H1 (cell line): ENCODE measurements around the gene SECTM1.

Source experiments
- CBX8 ChIP-seq: fragments of 300-800, 300-1000 bp; sonication (generic); IDR thresholded peaks from 2 replicates; pipeline ENCODE4 v1.7.1; 2016; ENCODE audit warnings: low read depth, low read length, borderline replicate concordance
- EP300 ChIP-seq, 2 experiments: IDR thresholded peaks; 1 replicate in 1 of 2; 2 replicates in 1 of 2; pipeline ENCODE4 v1.6.1; 2011 to 2012; ENCODE audit warnings: low read depth in 2 of 2, low read length in 2 of 2, mild to moderate bottlenecking in 2 of 2, borderline replicate concordance in 1 of 2, inconsistent platforms in 1 of 2, moderate library complexity in 1 of 2
- EZH2 ChIP-seq: fragments of 200-600 bp; sonication (generic); IDR thresholded peaks from 2 replicates; pipeline ENCODE4 v1.7.1; 2012; ENCODE audit warnings: low read depth, mild to moderate bottlenecking, moderate library complexity, low read length, inconsistent platforms; ENCODE audit not compliant: severe bottlenecking
- FOSL1 ChIP-seq: IDR thresholded peaks from 2 replicates; pipeline ENCODE4 v1.6.1; 2011; ENCODE audit warnings: mild to moderate bottlenecking, low read depth, low read length, moderate library complexity; ENCODE audit not compliant: insufficient read depth
- JUND ChIP-seq: IDR thresholded peaks from 2 replicates; pipeline ENCODE4 v1.6.1; 2011; ENCODE audit warnings: mild to moderate bottlenecking, improper control_type of control experiment, low read length
- MAFK ChIP-seq: IDR thresholded peaks from 2 replicates; pipeline ENCODE4 v1.6.1; 2012; ENCODE audit warnings: low read depth, mild to moderate bottlenecking, improper control_type of control experiment, low read length
- NRF1 ChIP-seq: IDR thresholded peaks from 2 replicates; pipeline ENCODE4 v1.6.1; 2011; ENCODE audit warnings: mild to moderate bottlenecking, low read depth, low read length, improper control_type of control experiment
- RFX5 ChIP-seq: IDR thresholded peaks from 2 replicates; pipeline ENCODE4 v1.6.1; 2011; ENCODE audit warnings: low read depth, low read length, improper control_type of control experiment, borderline replicate concordance
- SIRT6 ChIP-seq: IDR thresholded peaks from one replicate; pipeline ENCODE4 v1.7.1; 2012; ENCODE audit warnings: low read length, inconsistent platforms
- SP1 ChIP-seq: IDR thresholded peaks from 2 replicates; pipeline ENCODE4 v1.6.1; 2011; ENCODE audit warnings: low read depth, low read length
- SUZ12 ChIP-seq: fragments of 200-600 bp; sonication (generic); IDR thresholded peaks from 2 replicates; pipeline ENCODE4 v1.6.1; 2012; ENCODE audit warnings: mild to moderate bottlenecking, inconsistent platforms, low read length, moderate library complexity, mixed read lengths
- TF ChIP-seq, protein P1 (sequence below), 3 experiments: IDR thresholded peaks; 1 replicate in 2 of 3; 2 replicates in 1 of 3; pipeline versions ENCODE4 v1.5.1 to v1.6.1; 2011; ENCODE audit warnings: low read length in 3 of 3, mild to moderate bottlenecking in 3 of 3, inconsistent platforms in 2 of 3, low read depth in 1 of 3, moderate library complexity in 1 of 3; ENCODE audit not compliant: insufficient read depth in 1 of 3; ENCODE audit errors: control extremely low read depth in 1 of 3
- TF ChIP-seq, protein P2 (sequence below): IDR thresholded peaks from 2 replicates; pipeline ENCODE4 v1.6.1; 2011; ENCODE audit warnings: low read length, improper control_type of control experiment

DNA sequence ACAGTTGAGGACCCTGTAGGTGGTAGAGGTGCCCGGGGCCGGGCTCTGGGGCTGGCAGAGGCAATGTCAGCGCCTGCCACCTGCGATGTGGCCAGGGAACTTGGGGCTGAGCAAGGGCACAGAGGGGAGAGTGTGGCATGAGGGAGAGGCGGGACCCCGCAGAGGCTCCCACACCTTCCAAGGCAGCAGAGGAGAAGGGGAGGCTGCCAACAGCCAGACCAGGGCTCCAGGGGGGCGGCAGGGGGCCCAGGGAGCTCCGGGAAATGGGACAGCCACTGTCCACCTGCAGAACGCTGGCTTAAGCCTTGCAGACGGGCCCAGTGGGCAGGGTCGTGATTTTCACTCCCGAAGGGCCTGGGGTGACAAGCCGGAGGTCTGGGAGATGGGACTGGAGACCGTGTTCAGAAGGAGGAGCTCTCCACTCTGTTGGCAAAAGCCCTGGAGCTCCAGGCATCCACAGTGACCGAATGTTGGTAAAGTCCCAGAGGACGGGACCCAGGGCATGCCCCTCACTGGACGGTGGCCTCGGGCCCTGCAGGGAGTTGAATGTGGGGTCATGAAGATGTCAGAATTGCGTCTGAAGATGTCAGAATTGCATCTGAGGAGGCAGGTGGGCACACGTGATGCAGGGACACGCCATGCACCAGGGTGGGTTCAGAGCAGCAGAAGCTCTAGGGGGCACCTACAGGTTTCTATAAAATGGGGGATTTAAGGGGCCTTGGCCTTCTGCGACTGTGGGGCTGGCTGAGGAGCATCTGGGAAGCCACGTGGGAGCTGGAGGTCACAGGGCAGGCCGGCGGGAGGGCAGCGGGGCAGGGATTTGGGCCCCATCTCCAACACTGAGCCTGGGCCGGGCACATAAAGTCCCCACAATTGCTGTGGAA is 34.8 kb downstream of the SECTM1 start:
- TF ChIP-seq EP300 (IDR thresholded peaks at IDR 0.05; ENCODE audit: borderline replicate concordance in 1 of 2, low read depth in 2 of 2, low read length in 2 of 2) (no peak), EZH2 (no peak), SP1 (no peak), SUZ12 (no peak), MAFK (no peak), RFX5 (no peak), JUND (no peak), NRF1 (no peak), CBX8 (no peak), FOSL1 (no peak), SIRT6 (no peak)
- TF ChIP-seq, protein P1, sequence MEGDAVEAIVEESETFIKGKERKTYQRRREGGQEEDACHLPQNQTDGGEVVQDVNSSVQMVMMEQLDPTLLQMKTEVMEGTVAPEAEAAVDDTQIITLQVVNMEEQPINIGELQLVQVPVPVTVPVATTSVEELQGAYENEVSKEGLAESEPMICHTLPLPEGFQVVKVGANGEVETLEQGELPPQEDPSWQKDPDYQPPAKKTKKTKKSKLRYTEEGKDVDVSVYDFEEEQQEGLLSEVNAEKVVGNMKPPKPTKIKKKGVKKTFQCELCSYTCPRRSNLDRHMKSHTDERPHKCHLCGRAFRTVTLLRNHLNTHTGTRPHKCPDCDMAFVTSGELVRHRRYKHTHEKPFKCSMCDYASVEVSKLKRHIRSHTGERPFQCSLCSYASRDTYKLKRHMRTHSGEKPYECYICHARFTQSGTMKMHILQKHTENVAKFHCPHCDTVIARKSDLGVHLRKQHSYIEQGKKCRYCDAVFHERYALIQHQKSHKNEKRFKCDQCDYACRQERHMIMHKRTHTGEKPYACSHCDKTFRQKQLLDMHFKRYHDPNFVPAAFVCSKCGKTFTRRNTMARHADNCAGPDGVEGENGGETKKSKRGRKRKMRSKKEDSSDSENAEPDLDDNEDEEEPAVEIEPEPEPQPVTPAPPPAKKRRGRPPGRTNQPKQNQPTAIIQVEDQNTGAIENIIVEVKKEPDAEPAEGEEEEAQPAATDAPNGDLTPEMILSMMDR (IDR thresholded peaks at IDR 0.05; ENCODE audit: control extremely low read depth in 1 of 3, insufficient read depth in 1 of 3, low read depth in 1 of 3, low read length in 3 of 3) = no peak
- TF ChIP-seq, protein P2, sequence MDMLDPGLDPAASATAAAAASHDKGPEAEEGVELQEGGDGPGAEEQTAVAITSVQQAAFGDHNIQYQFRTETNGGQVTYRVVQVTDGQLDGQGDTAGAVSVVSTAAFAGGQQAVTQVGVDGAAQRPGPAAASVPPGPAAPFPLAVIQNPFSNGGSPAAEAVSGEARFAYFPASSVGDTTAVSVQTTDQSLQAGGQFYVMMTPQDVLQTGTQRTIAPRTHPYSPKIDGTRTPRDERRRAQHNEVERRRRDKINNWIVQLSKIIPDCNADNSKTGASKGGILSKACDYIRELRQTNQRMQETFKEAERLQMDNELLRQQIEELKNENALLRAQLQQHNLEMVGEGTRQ = no peak
